ENCODE data around the gene TRPM2.

DNA sequence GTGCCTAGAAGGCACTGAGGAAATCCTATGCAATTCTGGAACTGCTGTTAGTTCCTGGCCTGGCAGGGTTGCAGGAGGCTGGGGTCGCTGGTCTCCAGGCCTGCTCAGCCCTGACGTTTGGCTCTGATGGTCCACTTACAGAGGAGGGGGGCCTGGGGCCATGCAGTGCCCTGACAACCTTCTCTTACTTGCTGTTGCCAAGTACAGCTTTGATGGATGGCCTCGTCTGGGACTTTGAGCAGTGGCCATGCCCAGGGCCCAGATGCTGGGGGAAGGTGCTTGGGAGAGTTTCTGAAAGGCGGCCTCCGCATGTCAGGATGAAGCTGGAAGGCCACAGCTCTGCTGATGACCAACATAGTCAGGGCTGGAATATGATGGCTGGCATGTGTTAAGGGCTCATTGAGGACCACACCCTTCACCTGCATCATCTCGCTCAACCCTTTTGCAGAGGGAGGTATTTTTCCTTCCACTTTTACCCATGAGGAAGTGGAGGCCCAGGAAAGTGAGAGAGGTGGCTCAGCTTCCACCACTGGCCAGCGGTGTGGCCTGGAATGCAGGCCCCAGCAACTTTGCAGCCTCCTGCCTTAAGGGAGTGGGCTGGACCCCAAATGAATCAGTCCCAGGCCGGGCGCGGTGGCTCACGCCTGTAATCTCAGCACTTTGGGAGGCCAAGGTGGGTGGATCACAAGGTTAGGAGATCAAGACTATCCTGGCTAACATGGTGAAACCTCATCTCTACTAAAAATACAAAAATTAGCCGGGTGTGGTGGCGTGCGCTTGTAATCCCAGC is 67.2 kb downstream of the TRPM2 start:
- TF ChIP-seq EZH2 (IDR thresholded peaks at IDR 0.05; ENCODE audit: low read length, missing control alignments), result no peak
- TF ChIP-seq, protein P1, sequence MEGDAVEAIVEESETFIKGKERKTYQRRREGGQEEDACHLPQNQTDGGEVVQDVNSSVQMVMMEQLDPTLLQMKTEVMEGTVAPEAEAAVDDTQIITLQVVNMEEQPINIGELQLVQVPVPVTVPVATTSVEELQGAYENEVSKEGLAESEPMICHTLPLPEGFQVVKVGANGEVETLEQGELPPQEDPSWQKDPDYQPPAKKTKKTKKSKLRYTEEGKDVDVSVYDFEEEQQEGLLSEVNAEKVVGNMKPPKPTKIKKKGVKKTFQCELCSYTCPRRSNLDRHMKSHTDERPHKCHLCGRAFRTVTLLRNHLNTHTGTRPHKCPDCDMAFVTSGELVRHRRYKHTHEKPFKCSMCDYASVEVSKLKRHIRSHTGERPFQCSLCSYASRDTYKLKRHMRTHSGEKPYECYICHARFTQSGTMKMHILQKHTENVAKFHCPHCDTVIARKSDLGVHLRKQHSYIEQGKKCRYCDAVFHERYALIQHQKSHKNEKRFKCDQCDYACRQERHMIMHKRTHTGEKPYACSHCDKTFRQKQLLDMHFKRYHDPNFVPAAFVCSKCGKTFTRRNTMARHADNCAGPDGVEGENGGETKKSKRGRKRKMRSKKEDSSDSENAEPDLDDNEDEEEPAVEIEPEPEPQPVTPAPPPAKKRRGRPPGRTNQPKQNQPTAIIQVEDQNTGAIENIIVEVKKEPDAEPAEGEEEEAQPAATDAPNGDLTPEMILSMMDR (conservative IDR thresholded peaks at IDR 0.05 in 1 of 2, IDR thresholded peaks at IDR 0.05 in 1 of 2; ENCODE audit: low read depth in 1 of 2, low read length in 2 of 2), result no peak
